SK-N-SH (cell line): Measurements from ENCODE around the gene DGAT2. TPM values are rescaled to one million over a fixed set of nuclear protein-coding genes. Genes with fewer than 3 reads are reported as not detected.

Experiments used
- CTCF ChIA-PET: fragments of 300-600, 350-600 bp; formaldehyde crosslinking; extraction: SDS; loops from one replicate; lab custom pipeline; 2021; lab: Yijun Ruan, JAX
- POLR2A ChIA-PET: fragments of 350-600 bp; sonication (Branson Sonifier 250); formaldehyde crosslinking; extraction: SDS; loops from one replicate; lab custom pipeline; 2020; ENCODE audit warnings: antibody characterized with exemption, inconsistent platforms; lab: Yijun Ruan, JAX
- DNase-seq: peaks from one replicate; pipeline ENCODE4 v3.0.0; 2012
- H2AFZ ChIP-seq: fragments of 200-600 bp; sonication (generic); 2 replicates; pipeline ENCODE4 v1.8.1; 2016; ENCODE audit warnings: antibody characterized with exemption, mild to moderate bottlenecking, low read depth
- H3F3A ChIP-seq: fragments of 200-600 bp; sonication (generic); replicated peaks from 2 replicates; pipeline ENCODE3; 2016; ENCODE audit warnings: antibody characterized with exemption, mild to moderate bottlenecking; ENCODE audit not compliant: insufficient read depth
- H3K27ac ChIP-seq, 2 experiments: fragments of 200-500 bp in 1 of 2; fragments of 200-600 bp in 1 of 2; sonication (Bioruptor generic) in 1 of 2; sonication (generic), shearing (Covaris generic) in 1 of 2; 2 replicates each; pipeline versions ENCODE4 v1.5.1 to v1.6.1; 2014 to 2016; ENCODE audit warnings: low read depth in 2 of 2, inconsistent platforms in 1 of 2, low read length in 1 of 2, mild to moderate bottlenecking in 1 of 2, mixed read lengths in 1 of 2
- H3K27me3 ChIP-seq: fragments of 200-600 bp; sonication (generic), shearing (Covaris generic); 2 replicates; pipeline ENCODE4 v1.6.1; 2016; ENCODE audit warnings: mixed run types; ENCODE audit not compliant: insufficient read depth
- H3K36me3 ChIP-seq, 2 experiments: fragments of 200-500 bp in 1 of 2; fragments of 200-600 bp in 1 of 2; sonication (Bioruptor generic) in 1 of 2; sonication (generic) in 1 of 2; replicated peaks in 1 of 2; 2 replicates each; pipeline versions ENCODE3 to v1.5.1; 2014 to 2016; ENCODE audit warnings: low read length in 1 of 2, mild to moderate bottlenecking in 1 of 2; ENCODE audit not compliant: insufficient read depth in 2 of 2, control insufficient read depth in 1 of 2
- H3K4me1 ChIP-seq, 2 experiments: fragments of 200-500 bp in 1 of 2; fragments of 200-600 bp in 1 of 2; sonication (Bioruptor generic) in 1 of 2; sonication (generic), shearing (Covaris generic) in 1 of 2; 2 replicates each; pipeline versions ENCODE4 v1.5.1 to v1.6.1; 2014 to 2016; ENCODE audit warnings: low read depth in 1 of 2, low read length in 1 of 2, mixed run types in 1 of 2; ENCODE audit not compliant: insufficient read depth in 2 of 2, control insufficient read depth in 1 of 2
- H3K4me2 ChIP-seq: fragments of 200-600 bp; sonication (generic), shearing (Covaris generic); 2 replicates; pipeline ENCODE4 v1.6.1; 2017; ENCODE audit warnings: mixed run types
- H3K4me3 ChIP-seq, 2 experiments: fragments of 200-500 bp in 1 of 2; fragments of 200-600 bp in 1 of 2; sonication (Bioruptor generic) in 1 of 2; sonication (generic), shearing (Covaris generic) in 1 of 2; 2 replicates each; pipeline versions ENCODE4 v1.5.1 to v1.8.1; 2014 to 2016; ENCODE audit warnings: low read depth in 2 of 2, inconsistent platforms in 1 of 2, low read length in 1 of 2, mild to moderate bottlenecking in 1 of 2, mixed read lengths in 1 of 2, moderate library complexity in 1 of 2
- H3K79me2 ChIP-seq: fragments of 200-600 bp; sonication (generic); 2 replicates; pipeline ENCODE4 v1.8.1; 2017; ENCODE audit warnings: mild to moderate bottlenecking; ENCODE audit not compliant: insufficient read depth
- H3K9ac ChIP-seq: fragments of 200-600 bp; sonication (generic); 2 replicates; pipeline ENCODE4 v1.6.1; 2017; ENCODE audit warnings: mixed run types
- H3K9me2 ChIP-seq: fragments of 200-600 bp; sonication (generic); 2 replicates; pipeline ENCODE4 v1.6.1; 2017; ENCODE audit warnings: mixed run types
- H3K9me3 ChIP-seq: fragments of 200-600 bp; sonication (generic); 2 replicates; pipeline ENCODE4 v1.6.1; 2017; ENCODE audit warnings: mixed run types, mild to moderate bottlenecking, moderate library complexity
- H4K20me1 ChIP-seq: fragments of 200-600 bp; sonication (generic); 2 replicates; pipeline ENCODE4 v1.6.1; 2017; ENCODE audit warnings: mild to moderate bottlenecking, mixed run types; ENCODE audit not compliant: insufficient read depth
- ELF1 ChIP-seq: IDR thresholded peaks from 2 replicates; pipeline ENCODE4 v1.4.0; 2012
- EP300 ChIP-seq, 2 experiments: IDR thresholded peaks; 2 replicates each; pipeline versions ENCODE4 v1.4.0 to v1.6.1; 2012; ENCODE audit warnings: borderline replicate concordance in 1 of 2, low read depth in 1 of 2, low read length in 1 of 2
- EZH2phosphoT487 ChIP-seq: fragments of 200-600 bp; sonication (generic); IDR thresholded peaks from 2 replicates; pipeline ENCODE4 v1.6.1; 2017; ENCODE audit warnings: low read depth, mixed run types, mild to moderate bottlenecking, antibody characterized with exemption, moderate library complexity, borderline replicate concordance
- FOSL2 ChIP-seq: IDR thresholded peaks from 2 replicates; pipeline ENCODE4 v1.4.0; 2012; ENCODE audit warnings: low read depth, mild to moderate bottlenecking, moderate library complexity, borderline replicate concordance
- FOXJ3 ChIP-seq: sonication (generic); formaldehyde crosslinking; IDR thresholded peaks from 2 replicates; pipeline ENCODE4 v1.5.1; 2020; ENCODE audit warnings: mild to moderate bottlenecking, missing genetic modification reagents
- GABPA ChIP-seq: IDR thresholded peaks from 2 replicates; pipeline ENCODE4 v1.4.0; 2012; ENCODE audit warnings: low read depth, mild to moderate bottlenecking
- GATA2 ChIP-seq: sonication (generic); formaldehyde crosslinking; IDR thresholded peaks from 2 replicates; pipeline ENCODE4 v1.5.0; 2020; ENCODE audit warnings: mild to moderate bottlenecking, missing genetic modification reagents
- MXI1 ChIP-seq: IDR thresholded peaks from 2 replicates; pipeline ENCODE4 v1.6.1; 2012; ENCODE audit warnings: mild to moderate bottlenecking, low read depth, low read length, improper control_type of control experiment
- NFIC ChIP-seq: IDR thresholded peaks from 2 replicates; pipeline ENCODE4 v1.4.0; 2012; ENCODE audit warnings: borderline replicate concordance
- NRF1 ChIP-seq: IDR thresholded peaks from 2 replicates; pipeline ENCODE4 v1.6.1; 2012; ENCODE audit warnings: low read depth, mild to moderate bottlenecking, low read length
- RAD21 ChIP-seq: IDR thresholded peaks from 2 replicates; pipeline ENCODE4 v1.6.1; 2012; ENCODE audit warnings: mild to moderate bottlenecking, low read length
- TAF1 ChIP-seq: IDR thresholded peaks from 2 replicates; pipeline ENCODE4 v1.6.1; 2012; ENCODE audit warnings: low read depth, mild to moderate bottlenecking, low read length, moderate library complexity, borderline replicate concordance
- TCF12 ChIP-seq: IDR thresholded peaks from 2 replicates; pipeline ENCODE4 v1.4.0; 2012
- USF1 ChIP-seq: IDR thresholded peaks from 2 replicates; pipeline ENCODE4 v1.4.0; 2012; ENCODE audit warnings: low read depth, borderline replicate concordance
- YY1 ChIP-seq: IDR thresholded peaks from 2 replicates; pipeline ENCODE4 v1.4.0; 2012; ENCODE audit warnings: low read depth, mild to moderate bottlenecking
- WGBS: methylation state at CpG from one replicate; pipeline ENCODE4 v1.1.6; 2017; ENCODE audit warnings: low lambda C conversion rate; 5-methylcytosine and 5-hydroxymethylcytosine counted together
- polyA plus RNA-seq, 3 experiments: library from polyadenylated mRNA; depleted of rRNA; stranded (reverse); fragments of >200 nt; gene quantifications; 2 replicates each; pipeline ENCODE4 v1.2.3, GENCODE V29; 2012
- TF ChIP-seq, protein P1 (sequence below): IDR thresholded peaks from 2 replicates; pipeline ENCODE4 v1.4.0; 2012; ENCODE audit warnings: low read depth
- TF ChIP-seq, protein P2 (sequence below): IDR thresholded peaks from 2 replicates; pipeline ENCODE4 v1.6.1; 2012; ENCODE audit warnings: mild to moderate bottlenecking, low read depth, low read length, moderate library complexity

DGAT2 gene
- polyA plus RNA-seq, 1 of the 3 experiments (the other 2 are of a cell fraction), result 1.4 TPM

- TF ChIP-seq RAD21, result no peak
- TF ChIP-seq EZH2phosphoT487, result no peak
- TF ChIP-seq NFIC, result no peak
- TF ChIP-seq EP300 (IDR thresholded peaks at IDR 0.05; ENCODE audit: borderline replicate concordance in 1 of 2, low read depth in 1 of 2, low read length in 1 of 2), result no peak
- TF ChIP-seq GATA2 (CRISPR knock-in tag), result no peak
- no peak for TF ChIP-seq FOXJ3 (CRISPR knock-in tag)
- TF ChIP-seq MXI1, result no peak
- TF ChIP-seq FOSL2, result no peak
- TF ChIP-seq TCF12, result no peak
- no peak for TF ChIP-seq TAF1
- no peak for TF ChIP-seq ELF1
- TF ChIP-seq, protein P1, sequence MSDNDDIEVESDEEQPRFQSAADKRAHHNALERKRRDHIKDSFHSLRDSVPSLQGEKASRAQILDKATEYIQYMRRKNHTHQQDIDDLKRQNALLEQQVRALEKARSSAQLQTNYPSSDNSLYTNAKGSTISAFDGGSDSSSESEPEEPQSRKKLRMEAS, result no peak
- no peak for TF ChIP-seq GABPA
- TF ChIP-seq, protein P2, sequence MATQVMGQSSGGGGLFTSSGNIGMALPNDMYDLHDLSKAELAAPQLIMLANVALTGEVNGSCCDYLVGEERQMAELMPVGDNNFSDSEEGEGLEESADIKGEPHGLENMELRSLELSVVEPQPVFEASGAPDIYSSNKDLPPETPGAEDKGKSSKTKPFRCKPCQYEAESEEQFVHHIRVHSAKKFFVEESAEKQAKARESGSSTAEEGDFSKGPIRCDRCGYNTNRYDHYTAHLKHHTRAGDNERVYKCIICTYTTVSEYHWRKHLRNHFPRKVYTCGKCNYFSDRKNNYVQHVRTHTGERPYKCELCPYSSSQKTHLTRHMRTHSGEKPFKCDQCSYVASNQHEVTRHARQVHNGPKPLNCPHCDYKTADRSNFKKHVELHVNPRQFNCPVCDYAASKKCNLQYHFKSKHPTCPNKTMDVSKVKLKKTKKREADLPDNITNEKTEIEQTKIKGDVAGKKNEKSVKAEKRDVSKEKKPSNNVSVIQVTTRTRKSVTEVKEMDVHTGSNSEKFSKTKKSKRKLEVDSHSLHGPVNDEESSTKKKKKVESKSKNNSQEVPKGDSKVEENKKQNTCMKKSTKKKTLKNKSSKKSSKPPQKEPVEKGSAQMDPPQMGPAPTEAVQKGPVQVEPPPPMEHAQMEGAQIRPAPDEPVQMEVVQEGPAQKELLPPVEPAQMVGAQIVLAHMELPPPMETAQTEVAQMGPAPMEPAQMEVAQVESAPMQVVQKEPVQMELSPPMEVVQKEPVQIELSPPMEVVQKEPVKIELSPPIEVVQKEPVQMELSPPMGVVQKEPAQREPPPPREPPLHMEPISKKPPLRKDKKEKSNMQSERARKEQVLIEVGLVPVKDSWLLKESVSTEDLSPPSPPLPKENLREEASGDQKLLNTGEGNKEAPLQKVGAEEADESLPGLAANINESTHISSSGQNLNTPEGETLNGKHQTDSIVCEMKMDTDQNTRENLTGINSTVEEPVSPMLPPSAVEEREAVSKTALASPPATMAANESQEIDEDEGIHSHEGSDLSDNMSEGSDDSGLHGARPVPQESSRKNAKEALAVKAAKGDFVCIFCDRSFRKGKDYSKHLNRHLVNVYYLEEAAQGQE, result no peak
- no peak for TF ChIP-seq YY1
- no peak for TF ChIP-seq NRF1
- no peak for TF ChIP-seq USF1
Measured at GRCh38 chr11:75836417-75836816, 67.8 kb downstream of the DGAT2 start.

More at GRCh38 chr11:75836417-75836816, 67.8 kb downstream of the DGAT2 start:
- no peaks in the 10 kb centered on the region for H3K36me3 ChIP-seq
- H3K27me3 ChIP-seq, result no peaks in the 10 kb centered on the region
- peaks cover 0 to 4% of the 10 kb centered on the region in 2 experiments; a peak in 3 of 4 replicates for H3K4me1 ChIP-seq
- H3K4me3 ChIP-seq, result no peak overlapping the region
- no peaks in the 10 kb centered on the region for H3K9me3 ChIP-seq
- no peak overlapping the region for H2AFZ ChIP-seq
- H3K9ac ChIP-seq, result no peak overlapping the region
- ChIA-PET CTCF (interaction anchor here (0.6 to 2.3 kb wide), 4 partner anchors 31 to 693 kb away, joined by 3 to 7 read pairs (median 4); no protein-coding TSS in a partner anchor), POLR2A (no interaction called here)
- H4K20me1 ChIP-seq, result no peaks in the 10 kb centered on the region
- no peaks in the 10 kb centered on the region; the same call in 1 of the 2 replicates for H3K9me2 ChIP-seq
- H3K4me2 ChIP-seq, result no peak overlapping the region
- no peak overlapping the region for H3K27ac ChIP-seq
- H3K79me2 ChIP-seq, result peaks cover 16% of the 10 kb centered on the region
- no peak for DNase-seq
- H3F3A ChIP-seq, result no peaks in the 10 kb centered on the region
- WGBS, result 95% methylated on average over 3 of the region's 3 CpGs
